ENCODE results near the gene UTRN.

Gene UTRN

GRCh38 chr6:144283646-144284477 is 1.3 kb upstream of the UTRN start:
- peak in 1 of 2 donors; percentile 35 for DNase-seq

DNA sequence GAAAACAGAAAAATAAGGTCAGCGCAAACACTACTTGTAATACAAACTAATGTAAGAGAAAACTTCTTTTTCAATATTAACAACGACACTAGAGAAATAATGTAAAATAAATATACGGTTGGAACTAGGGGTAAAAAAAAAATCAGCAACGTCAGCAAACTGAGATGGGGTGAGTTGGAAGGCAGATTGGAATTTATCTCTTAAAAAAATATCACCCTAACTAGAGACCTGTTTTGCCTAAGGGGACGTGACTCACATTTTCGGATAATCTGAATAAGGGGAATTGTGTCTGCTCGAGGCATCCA is 705 bp upstream of the UTRN start:
- no peak for DNase-seq

- DNase-seq: no peak
These were observed 338 bp downstream of the UTRN start for GRCh38 chr6:144285548-144285797.

- peak; percentile 47 to 56 for DNase-seq
These were observed 815 bp downstream of the UTRN start for GRCh38 chr6:144285798-144286502.

GRCh38 chr6:144286503-144287393 is 1.6 kb downstream of the UTRN start:
- DNase-seq: peak; percentile 49 to 59

GRCh38 chr6:144289006-144289405 is 3.9 kb downstream of the UTRN start:
- DNase-seq: no peak

GRCh38 chr6:144292372-144292771 is 7.2 kb downstream of the UTRN start:
- no peak for DNase-seq

DNA sequence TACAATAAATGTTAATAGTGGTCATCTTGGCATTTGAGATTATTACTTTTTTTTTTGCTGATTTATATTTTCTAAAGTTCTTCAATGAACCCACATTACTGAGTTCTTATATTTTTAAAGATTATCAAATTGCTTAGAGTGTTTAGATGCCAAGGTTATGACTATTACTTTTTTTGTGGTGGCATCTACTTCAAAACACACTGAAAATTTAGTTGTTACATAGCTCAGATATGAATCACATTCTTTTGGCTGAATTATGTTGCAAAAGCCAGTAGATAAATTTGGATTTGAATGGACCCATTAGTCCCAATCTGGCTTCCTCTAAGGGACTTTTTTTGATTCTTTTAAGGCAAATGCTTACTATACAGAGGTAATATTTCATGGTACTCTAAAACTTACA is 8.9 kb downstream of the UTRN start:
- DNase-seq: no peak

- DNase-seq: no peak
These were observed 10.1 kb downstream of the UTRN start for GRCh38 chr6:144295211-144295610.

- DNase-seq: no peak
These were observed 11.0 kb downstream of the UTRN start for GRCh38 chr6:144295981-144296767.

DNA sequence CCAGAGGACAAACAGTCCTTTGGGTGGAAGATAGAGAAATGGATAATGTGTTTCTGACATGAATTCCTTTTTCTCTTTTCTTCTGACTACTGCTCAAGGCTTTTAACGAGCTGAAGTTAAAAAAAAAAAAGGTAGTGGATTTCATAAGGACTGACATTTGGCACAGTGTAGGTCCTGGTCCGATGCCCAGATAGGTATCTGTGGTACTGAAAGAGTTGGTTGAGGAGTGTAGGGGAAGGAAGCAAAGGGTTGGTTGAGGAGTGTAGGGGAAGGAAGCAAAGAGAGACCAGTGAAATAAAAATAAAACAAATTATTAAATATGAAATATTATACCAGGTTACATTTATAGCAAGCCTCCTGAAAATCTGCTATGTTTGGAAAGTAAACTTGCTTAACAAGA is 11.8 kb downstream of the UTRN start:
- no peak for DNase-seq

DNA sequence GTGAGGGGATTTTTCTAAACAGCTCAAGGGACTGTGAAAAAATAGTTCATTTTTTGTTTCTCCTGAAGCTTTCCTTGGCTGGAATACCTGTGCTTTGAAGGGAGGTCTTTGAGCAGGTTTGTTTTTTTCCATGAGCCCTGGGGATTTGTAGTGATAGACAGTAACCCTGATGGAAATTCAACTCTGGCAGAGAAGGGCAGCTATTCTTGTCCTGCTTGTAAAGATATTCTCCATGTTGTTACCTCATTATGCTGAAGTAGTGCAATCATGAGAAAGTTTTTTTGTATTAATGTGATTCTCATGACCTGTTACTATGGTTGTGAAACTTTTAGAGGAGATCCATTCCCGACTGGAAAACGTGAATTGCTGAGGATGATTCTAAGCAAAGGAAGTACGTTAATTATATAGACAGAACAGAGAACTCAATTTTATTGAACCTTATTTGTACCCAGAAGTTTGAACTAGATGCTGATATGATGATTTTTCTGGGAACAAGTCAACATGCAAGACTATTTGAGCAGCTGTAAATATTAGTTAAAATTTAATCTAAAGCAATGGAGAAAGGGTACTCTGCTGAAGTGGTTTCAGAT is 12.5 kb downstream of the UTRN start:
- DNase-seq: no peak

- DNase-seq: peak in 1 of 2 donors; percentile 22
These were observed 13.1 kb downstream of the UTRN start for GRCh38 chr6:144298194-144298593.

DNA sequence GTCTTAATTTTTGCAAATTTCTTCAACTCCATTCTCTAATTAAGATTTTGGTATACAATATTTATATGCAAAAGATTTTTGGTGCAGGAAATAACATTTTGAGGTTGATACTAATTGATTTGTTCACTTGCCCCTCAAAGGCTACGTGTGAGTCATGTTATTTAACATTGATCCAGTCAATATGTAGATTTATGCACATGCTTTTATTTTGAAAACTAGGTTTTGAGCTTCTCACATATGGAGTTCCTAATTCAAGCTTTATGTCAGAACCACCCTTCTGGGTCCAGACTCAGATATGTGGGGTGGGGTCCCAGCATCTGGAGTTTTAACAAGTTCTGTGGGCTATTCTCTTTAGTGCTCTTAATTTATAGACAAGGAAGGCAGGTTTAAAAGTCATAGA is 13.8 kb downstream of the UTRN start:
- no peak for DNase-seq

DNA sequence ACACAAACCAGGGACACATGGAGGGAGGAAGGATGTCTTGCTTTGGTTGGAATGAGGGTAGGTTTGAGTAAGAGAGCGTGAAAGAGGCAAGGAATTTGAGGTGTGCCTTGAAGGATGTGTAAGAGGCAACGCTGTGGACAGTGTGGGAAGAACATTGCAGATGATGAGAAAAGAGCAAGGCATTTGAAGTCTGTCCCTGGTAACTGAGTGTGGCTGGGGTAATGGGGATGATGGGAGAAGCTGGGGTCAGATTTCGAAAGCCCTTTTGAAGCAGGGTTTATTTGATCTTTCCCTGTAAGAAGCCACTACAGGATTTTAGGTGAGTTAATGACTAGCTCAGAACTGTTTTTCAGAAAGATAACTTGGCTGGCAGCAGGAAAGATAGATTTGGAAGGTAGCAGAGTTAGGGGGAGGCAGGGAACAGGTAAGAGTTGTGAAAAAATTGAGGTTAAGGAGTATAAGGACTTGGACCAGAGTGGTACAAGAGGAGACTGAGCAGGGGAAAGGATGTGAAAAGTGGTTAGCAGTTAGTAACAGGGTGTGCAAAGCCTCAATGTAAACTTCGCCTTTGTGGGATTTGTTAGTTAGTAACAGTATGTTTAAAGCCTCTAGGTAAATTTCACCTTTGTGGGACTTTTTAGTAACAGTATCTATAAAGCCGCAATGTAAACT is 17.7 kb downstream of the UTRN start:
- no peak for DNase-seq

GRCh38 chr6:144304223-144304848 is 19.2 kb downstream of the UTRN start:
- DNase-seq: no peak

- no peak for DNase-seq
These were observed 20.4 kb downstream of the UTRN start for GRCh38 chr6:144305567-144305966.

GRCh38 chr6:144305985-144306384 is 20.9 kb downstream of the UTRN start:
- DNase-seq: no peak

GRCh38 chr6:144307880-144308279 is 22.7 kb downstream of the UTRN start:
- no peak for DNase-seq

GRCh38 chr6:144310765-144311164 is 25.6 kb downstream of the UTRN start:
- DNase-seq: no peak

DNA sequence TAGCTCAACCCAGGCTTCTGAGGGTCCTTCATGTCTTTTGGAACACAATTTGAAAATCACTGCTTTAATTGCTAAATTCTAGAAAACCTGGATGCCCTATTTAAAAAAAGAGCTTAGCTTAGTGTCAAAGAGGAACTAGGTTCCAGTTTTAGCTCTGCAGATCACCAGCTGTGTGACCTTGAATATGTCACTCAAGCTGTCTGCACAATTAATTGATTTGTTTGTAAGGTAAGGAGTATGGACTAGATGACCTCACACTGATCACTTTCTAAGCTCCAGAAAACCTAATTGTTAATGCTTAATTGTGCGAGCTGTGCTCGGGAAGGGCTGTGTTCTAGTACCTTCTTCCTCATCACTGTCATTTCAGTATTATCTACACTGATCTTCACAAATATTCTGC is 26.2 kb downstream of the UTRN start:
- DNase-seq: no peak
